SK-N-SH treated with all-trans-retinoic acid at 6 μM for 48 hours (cell line): Measurements from ENCODE around the gene DEGS2.

Source experiments
- ATAC-seq: fragments of 200-7000 bp; cut with Tn5 transposase; 3 replicates; pipeline ENCODE4 v1.9.1; 2020; ENCODE audit warnings: mild to moderate bottlenecking, moderate library complexity
- BACH2 ChIP-seq: fragments of 250-450 bp; sonication (Bioruptor Pico); IDR thresholded peaks from 2 replicates; pipeline ENCODE4 v1.9.0; 2021; ENCODE audit warnings: mild to moderate bottlenecking, borderline replicate concordance
- CREB5 ChIP-seq: fragments of 250-450 bp; sonication (Bioruptor Pico); IDR thresholded peaks from 2 replicates; pipeline ENCODE4 v1.5.1; 2020; ENCODE audit warnings: low read depth, mild to moderate bottlenecking, moderate library complexity
- CSDC2 ChIP-seq: fragments of 250-450 bp; sonication (Bioruptor Pico); IDR thresholded peaks from 2 replicates; pipeline ENCODE4 v1.5.0; 2020; ENCODE audit warnings: mild to moderate bottlenecking, moderate library complexity
- CSRNP3 ChIP-seq: fragments of 250-450 bp; sonication (Bioruptor Pico); IDR thresholded peaks from 2 replicates; pipeline ENCODE4 v1.5.1; 2021; ENCODE audit warnings: mild to moderate bottlenecking, moderate library complexity
- ESRRG ChIP-seq: fragments of 250-450 bp; sonication (Bioruptor Pico); IDR thresholded peaks from 2 replicates; pipeline ENCODE4 v1.6.1; 2021; ENCODE audit warnings: mild to moderate bottlenecking
- GLIS3 ChIP-seq: fragments of 250-450 bp; sonication (Bioruptor Pico); IDR thresholded peaks from 2 replicates; pipeline ENCODE4 v1.5.0; 2020; ENCODE audit warnings: mild to moderate bottlenecking, moderate library complexity
- ISL1 ChIP-seq: fragments of 250-450 bp; sonication (Bioruptor Pico); IDR thresholded peaks from 2 replicates; pipeline ENCODE4 v2.1.2; 2022; ENCODE audit warnings: mild to moderate bottlenecking, moderate library complexity
- OSR1 ChIP-seq: fragments of 250-450 bp; sonication (Bioruptor Pico); IDR thresholded peaks from 2 replicates; pipeline ENCODE4 v1.8.0; 2022; ENCODE audit warnings: moderate library complexity, mild to moderate bottlenecking, inconsistent platforms
- PATZ1 ChIP-seq: fragments of 250-450 bp; sonication (Bioruptor Pico); IDR thresholded peaks from 2 replicates; pipeline ENCODE4 v1.8.0; 2020; ENCODE audit warnings: mild to moderate bottlenecking, moderate library complexity, borderline replicate concordance
- POU6F1 ChIP-seq: fragments of 250-450 bp; sonication (Bioruptor Pico); IDR thresholded peaks from 2 replicates; pipeline ENCODE4 v1.8.0; 2021; ENCODE audit warnings: low read depth, mild to moderate bottlenecking, moderate library complexity, borderline replicate concordance
- RARB ChIP-seq: fragments of 250-450 bp; sonication (Bioruptor Pico); IDR thresholded peaks from 2 replicates; pipeline ENCODE4 v1.8.0; 2021; ENCODE audit warnings: mild to moderate bottlenecking, moderate library complexity
- SNAI2 ChIP-seq: fragments of 250-450 bp; sonication (Bioruptor Pico); IDR thresholded peaks from 2 replicates; pipeline ENCODE4 v1.5.0; 2020; ENCODE audit warnings: mild to moderate bottlenecking, moderate library complexity
- TCF4 ChIP-seq: fragments of 250-450 bp; sonication (Bioruptor Pico); IDR thresholded peaks from 2 replicates; pipeline ENCODE4 v1.8.0; 2021; ENCODE audit warnings: mild to moderate bottlenecking, moderate library complexity, borderline replicate concordance
- TOX ChIP-seq: fragments of 250-450 bp; sonication (Bioruptor Pico); IDR thresholded peaks from 2 replicates; pipeline ENCODE4 v1.8.0; 2021; ENCODE audit warnings: mild to moderate bottlenecking, moderate library complexity, borderline replicate concordance
- ZC3H10 ChIP-seq: fragments of 250-450 bp; sonication (Bioruptor Pico); IDR thresholded peaks from 2 replicates; pipeline ENCODE4 v1.5.1; 2021; ENCODE audit warnings: mild to moderate bottlenecking, moderate library complexity
- ZFP3 ChIP-seq: fragments of 250-450 bp; sonication (Bioruptor Pico); IDR thresholded peaks from 2 replicates; pipeline ENCODE4 v1.5.0; 2020; ENCODE audit warnings: mild to moderate bottlenecking, moderate library complexity
- ZFP30 ChIP-seq: fragments of 450-650 bp; formaldehyde crosslinking; IDR thresholded peaks from 2 replicates; pipeline ENCODE4 v1.5.0; 2022; ENCODE audit warnings: mild to moderate bottlenecking, moderate library complexity
- ZNF565 ChIP-seq: fragments of 450-650 bp; formaldehyde crosslinking; conservative IDR thresholded peaks from 2 replicates; pipeline ENCODE4 v1.5.0; 2020; ENCODE audit warnings: low read depth, mild to moderate bottlenecking, moderate library complexity
- ZNF70 ChIP-seq: fragments of 450-650 bp; formaldehyde crosslinking; IDR thresholded peaks from 2 replicates; pipeline ENCODE4 v1.5.0; 2020; ENCODE audit warnings: mild to moderate bottlenecking, moderate library complexity
- ZNF8 ChIP-seq: fragments of 450-650 bp; formaldehyde crosslinking; IDR thresholded peaks from 2 replicates; pipeline ENCODE4 v1.5.0; 2020; ENCODE audit warnings: mild to moderate bottlenecking, moderate library complexity
- TF ChIP-seq, protein P1 (sequence below): fragments of 250-450 bp; sonication (Bioruptor Pico); IDR thresholded peaks from 2 replicates; pipeline ENCODE4 v1.5.0; 2020; ENCODE audit warnings: mild to moderate bottlenecking, moderate library complexity

The DEGS2 gene

DNA sequence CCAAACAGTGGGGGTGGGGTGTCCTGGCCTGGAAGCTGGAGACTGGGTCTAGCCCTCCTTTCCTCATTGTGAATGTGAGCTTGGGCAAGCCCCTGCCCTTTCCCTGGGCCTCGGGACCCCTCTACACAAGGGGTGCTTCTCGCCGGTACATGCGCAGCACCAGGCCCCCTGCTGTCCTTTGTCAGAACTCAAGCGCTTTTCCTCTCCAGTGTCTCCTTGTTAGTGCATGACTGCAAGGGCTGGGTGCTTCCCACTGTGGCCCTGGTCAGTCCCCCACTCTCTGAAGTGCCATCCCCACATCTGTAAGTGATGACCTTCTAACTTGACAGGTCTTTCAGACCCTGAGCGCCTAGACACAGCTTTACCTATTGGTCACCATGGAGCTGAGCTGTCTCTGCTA, 44.2 kb downstream of the DEGS2 start:
- ATAC-seq, result no peak

GRCh38 chr14:100114109-100114765, 45.2 kb downstream of the DEGS2 start:
- no peak for TF ChIP-seq GLIS3
- no peak for TF ChIP-seq ZFP30
- no peak for TF ChIP-seq TCF4 (CRISPR knock-in tag)
- no peak for TF ChIP-seq RARB
- no peak for TF ChIP-seq CSDC2 (CRISPR knock-in tag)
- no peak for TF ChIP-seq PATZ1 (CRISPR knock-in tag)
- TF ChIP-seq, all 23 proteins: peak for 0

More for the DNA sequence above, 44.2 kb downstream of the DEGS2 start:
- TF ChIP-seq ZC3H10 (CRISPR knock-in tag) (no peak), TOX (CRISPR knock-in tag) (no peak), SNAI2 (CRISPR knock-in tag) (no peak), ISL1 (CRISPR knock-in tag) (no peak), ZFP3 (CRISPR knock-in tag) (no peak), GLIS3 (no peak), ZNF8 (CRISPR knock-in tag) (no peak), TCF4 (CRISPR knock-in tag) (no peak), CSDC2 (CRISPR knock-in tag) (no peak), ZNF70 (CRISPR knock-in tag) (no peak), CSRNP3 (CRISPR knock-in tag) (no peak), POU6F1 (no peak), ZFP30 (no peak), OSR1 (CRISPR knock-in tag) (no peak), BACH2 (CRISPR knock-in tag) (no peak), ZNF565 (no peak), RARB (no peak), CREB5 (CRISPR knock-in tag) (no peak)

GRCh38 chr14:100111931-100112704, 47.3 kb downstream of the DEGS2 start:
- ATAC-seq, result no peak
- TF ChIP-seq ESRRG (CRISPR knock-in tag), result no peak
- TF ChIP-seq, protein P1, sequence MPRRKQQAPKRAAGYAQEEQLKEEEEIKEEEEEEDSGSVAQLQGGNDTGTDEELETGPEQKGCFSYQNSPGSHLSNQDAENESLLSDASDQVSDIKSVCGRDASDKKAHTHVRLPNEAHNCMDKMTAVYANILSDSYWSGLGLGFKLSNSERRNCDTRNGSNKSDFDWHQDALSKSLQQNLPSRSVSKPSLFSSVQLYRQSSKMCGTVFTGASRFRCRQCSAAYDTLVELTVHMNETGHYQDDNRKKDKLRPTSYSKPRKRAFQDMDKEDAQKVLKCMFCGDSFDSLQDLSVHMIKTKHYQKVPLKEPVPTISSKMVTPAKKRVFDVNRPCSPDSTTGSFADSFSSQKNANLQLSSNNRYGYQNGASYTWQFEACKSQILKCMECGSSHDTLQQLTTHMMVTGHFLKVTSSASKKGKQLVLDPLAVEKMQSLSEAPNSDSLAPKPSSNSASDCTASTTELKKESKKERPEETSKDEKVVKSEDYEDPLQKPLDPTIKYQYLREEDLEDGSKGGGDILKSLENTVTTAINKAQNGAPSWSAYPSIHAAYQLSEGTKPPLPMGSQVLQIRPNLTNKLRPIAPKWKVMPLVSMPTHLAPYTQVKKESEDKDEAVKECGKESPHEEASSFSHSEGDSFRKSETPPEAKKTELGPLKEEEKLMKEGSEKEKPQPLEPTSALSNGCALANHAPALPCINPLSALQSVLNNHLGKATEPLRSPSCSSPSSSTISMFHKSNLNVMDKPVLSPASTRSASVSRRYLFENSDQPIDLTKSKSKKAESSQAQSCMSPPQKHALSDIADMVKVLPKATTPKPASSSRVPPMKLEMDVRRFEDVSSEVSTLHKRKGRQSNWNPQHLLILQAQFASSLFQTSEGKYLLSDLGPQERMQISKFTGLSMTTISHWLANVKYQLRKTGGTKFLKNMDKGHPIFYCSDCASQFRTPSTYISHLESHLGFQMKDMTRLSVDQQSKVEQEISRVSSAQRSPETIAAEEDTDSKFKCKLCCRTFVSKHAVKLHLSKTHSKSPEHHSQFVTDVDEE (CRISPR knock-in tag), result no peak
- no peak for TF ChIP-seq PATZ1 (CRISPR knock-in tag)
- TF ChIP-seq ZFP30, result no peak
- TF ChIP-seq POU6F1, result no peak
- no peak for TF ChIP-seq TOX (CRISPR knock-in tag)
- TF ChIP-seq SNAI2 (CRISPR knock-in tag), result no peak
- TF ChIP-seq ZNF70 (CRISPR knock-in tag), result no peak
- TF ChIP-seq, all 23 proteins: peak for 0

More at GRCh38 chr14:100114109-100114765, 45.2 kb downstream of the DEGS2 start:
- ATAC-seq, result no peak
